ENCODE results near the gene C5AR1. TPM values are rescaled to one million over a fixed set of nuclear protein-coding genes. Genes with fewer than 3 reads are reported as not detected.

The C5AR1 gene
- total RNA-seq, 1 experiment from 2014 or later: 8.5 TPM

- Histone ChIP-seq H3F3A (ENCODE audit: insufficient read depth, low read depth) (peaks cover 24% of the 10 kb centered on the region), H3K36me3 (ENCODE audit: low read depth) (peaks cover 45% of the 10 kb centered on the region), H4K20me1 (ENCODE audit: insufficient read depth) (peaks cover 57% of the 10 kb centered on the region), H3K27ac (no peak overlapping the region), H2AFZ (no peak overlapping the region), H3K79me2 (ENCODE audit: low read depth) (peaks cover 68% of the 10 kb centered on the region), H3K9me2 (ENCODE audit: insufficient read depth) (no peaks in the 10 kb centered on the region), H3K4me2 (no peak overlapping the region), H3K9me3 (ENCODE audit: insufficient read depth, low read depth) (no peaks in the 10 kb centered on the region), H3K4me1 (replicated peaks; ENCODE audit: insufficient read depth) (peaks cover 14% of the 10 kb centered on the region), H3K4me3 (no peak overlapping the region), H3K27me3 (ENCODE audit: insufficient read depth, low read depth) (no peaks in the 10 kb centered on the region)
- TF ChIP-seq, protein P1, sequence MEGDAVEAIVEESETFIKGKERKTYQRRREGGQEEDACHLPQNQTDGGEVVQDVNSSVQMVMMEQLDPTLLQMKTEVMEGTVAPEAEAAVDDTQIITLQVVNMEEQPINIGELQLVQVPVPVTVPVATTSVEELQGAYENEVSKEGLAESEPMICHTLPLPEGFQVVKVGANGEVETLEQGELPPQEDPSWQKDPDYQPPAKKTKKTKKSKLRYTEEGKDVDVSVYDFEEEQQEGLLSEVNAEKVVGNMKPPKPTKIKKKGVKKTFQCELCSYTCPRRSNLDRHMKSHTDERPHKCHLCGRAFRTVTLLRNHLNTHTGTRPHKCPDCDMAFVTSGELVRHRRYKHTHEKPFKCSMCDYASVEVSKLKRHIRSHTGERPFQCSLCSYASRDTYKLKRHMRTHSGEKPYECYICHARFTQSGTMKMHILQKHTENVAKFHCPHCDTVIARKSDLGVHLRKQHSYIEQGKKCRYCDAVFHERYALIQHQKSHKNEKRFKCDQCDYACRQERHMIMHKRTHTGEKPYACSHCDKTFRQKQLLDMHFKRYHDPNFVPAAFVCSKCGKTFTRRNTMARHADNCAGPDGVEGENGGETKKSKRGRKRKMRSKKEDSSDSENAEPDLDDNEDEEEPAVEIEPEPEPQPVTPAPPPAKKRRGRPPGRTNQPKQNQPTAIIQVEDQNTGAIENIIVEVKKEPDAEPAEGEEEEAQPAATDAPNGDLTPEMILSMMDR (conservative IDR thresholded peaks at IDR 0.05): no peak
- TF ChIP-seq EZH2 (IDR thresholded peaks at IDR 0.05; ENCODE audit: low read depth): no peak
- BruUV-seq (replicated peaks): no TSS peak
- no peak for DNase-seq
- ChIA-PET CTCF (no interaction called here), POLR2A (ENCODE audit: unreplicated experiment) (interaction anchor here (0.5 kb wide), 1 partner anchor 290 kb away, joined by 3 read pairs; no protein-coding TSS in a partner anchor)
- intact Hi-C loops (cut with micrococcal nuclease; ENCODE audit: unreplicated experiment): no loop called here
These were observed 42.4 kb downstream of the C5AR1 start for GRCh38 chr19:47352095-47352494.

GRCh38 chr19:47353307-47353712, 43.6 kb downstream of the C5AR1 start:
- Histone ChIP-seq H3K27ac (no peak overlapping the region), H3K27me3 (ENCODE audit: insufficient read depth, low read depth) (no peaks in the 10 kb centered on the region), H3K79me2 (ENCODE audit: low read depth) (peaks cover 71% of the 10 kb centered on the region), H3K36me3 (ENCODE audit: low read depth) (peaks cover 55% of the 10 kb centered on the region), H3K4me3 (no peak overlapping the region), H3F3A (ENCODE audit: insufficient read depth, low read depth) (peaks cover 24% of the 10 kb centered on the region), H4K20me1 (ENCODE audit: insufficient read depth) (peaks cover 70% of the 10 kb centered on the region), H3K4me2 (no peak overlapping the region), H3K9me2 (ENCODE audit: insufficient read depth) (no peaks in the 10 kb centered on the region), H2AFZ (no peak overlapping the region), H3K9me3 (ENCODE audit: insufficient read depth, low read depth) (no peaks in the 10 kb centered on the region), H3K4me1 (replicated peaks; ENCODE audit: insufficient read depth) (peaks cover 14% of the 10 kb centered on the region)
- DNase-seq: no peak
- CTCF ChIA-PET: no interaction called here
- POLR2A ChIA-PET (ENCODE audit: unreplicated experiment): interaction anchor here (0.5 kb wide), 1 partner anchor 11 kb away, joined by 3 read pairs; no protein-coding TSS in a partner anchor
- TF ChIP-seq, protein P1 (conservative IDR thresholded peaks at IDR 0.05): no peak
- TF ChIP-seq EZH2 (IDR thresholded peaks at IDR 0.05; ENCODE audit: low read depth): no peak
- intact Hi-C loops (cut with micrococcal nuclease; ENCODE audit: unreplicated experiment): no loop called here
- BruUV-seq (replicated peaks): no TSS peak

DNA sequence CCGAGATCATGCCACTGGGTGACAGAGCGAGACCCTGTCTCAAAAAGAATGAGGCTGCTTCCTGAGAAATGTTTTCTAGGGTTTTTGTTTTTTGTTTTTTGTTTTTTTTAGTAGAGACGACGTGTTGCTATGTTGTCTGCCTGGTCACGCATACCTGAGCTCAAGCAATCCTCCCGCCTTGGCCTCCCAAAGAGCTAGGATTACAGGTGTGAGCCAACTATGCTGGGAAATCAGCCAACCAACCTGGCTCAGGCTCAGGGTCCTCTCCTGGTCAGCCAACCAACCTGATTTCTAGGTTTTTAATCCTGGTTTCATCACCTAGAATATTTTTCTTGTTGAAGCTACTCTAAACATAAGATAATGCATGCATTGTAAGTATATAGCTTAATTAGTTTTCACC, 47.2 kb downstream of the C5AR1 start:
- H3K9me3 ChIP-seq (ENCODE audit: insufficient read depth, low read depth): no peaks in the 10 kb centered on the region
- peaks cover 66% of the 10 kb centered on the region for H3K36me3 ChIP-seq (ENCODE audit: low read depth)
- no peak overlapping the region for H3K4me3 ChIP-seq
- H3K27me3 ChIP-seq (ENCODE audit: insufficient read depth, low read depth): no peaks in the 10 kb centered on the region
- no peak overlapping the region for H3K27ac ChIP-seq
- peaks cover 44% of the 10 kb centered on the region for H3K79me2 ChIP-seq (ENCODE audit: low read depth)
- H3K4me1 ChIP-seq (replicated peaks; ENCODE audit: insufficient read depth): no peaks in the 10 kb centered on the region
- peaks cover 70% of the 10 kb centered on the region for H4K20me1 ChIP-seq (ENCODE audit: insufficient read depth)
- intact Hi-C loops (cut with micrococcal nuclease; ENCODE audit: unreplicated experiment): no loop called here
- peaks cover 24% of the 10 kb centered on the region for H3F3A ChIP-seq (ENCODE audit: insufficient read depth, low read depth)
- no peak overlapping the region for H3K4me2 ChIP-seq
- CTCF ChIA-PET: no interaction called here
- no peak overlapping the region for H2AFZ ChIP-seq
- peak; percentile 31 to 41 for DNase-seq
- no TSS peak for BruUV-seq (replicated peaks)
- POLR2A ChIA-PET (ENCODE audit: unreplicated experiment): interaction anchor here (0.5 to 0.9 kb wide), 4 partner anchors 19 to 383 kb away, joined by 3 to 9 read pairs (median 4); no protein-coding TSS in a partner anchor
- TF ChIP-seq, protein P1 (conservative IDR thresholded peaks at IDR 0.05): no peak
- no peak for TF ChIP-seq EZH2 (IDR thresholded peaks at IDR 0.05; ENCODE audit: low read depth)
- no peaks in the 10 kb centered on the region for H3K9me2 ChIP-seq (ENCODE audit: insufficient read depth)

Data from PC-9 (cell line).